Lower lobe of right lung (tissue), 2 donors: ENCODE results near the gene LGR5. TPM values are rescaled to one million over a fixed set of nuclear protein-coding genes. Genes with fewer than 3 reads are reported as not detected.

Source experiments
- ATAC-seq, 2 donors: fragments of 200-7000 bp; cut with Tn5 transposase; one replicate each; pipeline ENCODE4 v1.9.1; 2020 to 2022; ENCODE audit warnings: mild to moderate bottlenecking in 2 of 2, moderate library complexity in 2 of 2
- DNase-seq: peaks from one replicate; pipeline ENCODE4 v3.0.0-alpha.2; 2020
- H3K27ac ChIP-seq: fragments of 200-600 bp; one replicate; pipeline ENCODE4 v1.8.0; 2022
- H3K27me3 ChIP-seq: fragments of 200-600 bp; one replicate; pipeline ENCODE4 v1.8.0; 2022; ENCODE audit warnings: low read depth
- H3K36me3 ChIP-seq: fragments of 200-600 bp; one replicate; pipeline ENCODE4 v1.8.0; 2022; ENCODE audit warnings: mild to moderate bottlenecking
- H3K4me1 ChIP-seq: fragments of 200-600 bp; one replicate; pipeline ENCODE4 v1.8.0; 2022
- H3K4me3 ChIP-seq: fragments of 200-600 bp; one replicate; pipeline ENCODE4 v1.8.0; 2022; ENCODE audit warnings: mild to moderate bottlenecking
- H3K9me3 ChIP-seq: fragments of 200-600 bp; one replicate; pipeline ENCODE4 v1.8.0; 2022
- CTCF ChIP-seq: fragments of 200-600 bp; IDR thresholded peaks from one replicate; pipeline ENCODE4 v1.8.0; 2022; ENCODE audit warnings: antibody characterized with exemption, mild to moderate bottlenecking
- intact Hi-C: fragments of 100-400 bp; cut with DNase I; formaldehyde crosslinking; loops from one replicate; pipeline ENCODE4 v1.11.0; 2022
- total RNA-seq: library from RNA; stranded (reverse); fragmentation: NEBNext Ultra II Directional; extraction: Animal tissue kit (Norgen Biotek cat#: 25700); gene quantifications from one replicate; pipeline ENCODE4 v1.2.1, GENCODE V29; 2021
- donor health status: DM: no; HTN: yes; CAD: no; lungs with severe emphysema.

Gene LGR5
- total RNA-seq, 1 donor from 2014 or later, result 1.2 TPM

- TF ChIP-seq CTCF, result no peak
- Histone ChIP-seq H3K9me3 (no peaks in the 10 kb centered on the region), H3K27me3 (peaks cover 5% of the 10 kb centered on the region), H3K4me1 (no peaks in the 10 kb centered on the region), H3K27ac (no peak overlapping the region), H3K4me3 (no peak overlapping the region), H3K36me3 (no peaks in the 10 kb centered on the region)
- intact Hi-C loops, result no loop called here
- no peak for ATAC-seq
- no peak for DNase-seq
Observed at GRCh38 chr12:71587012-71587411, 147.4 kb downstream of the LGR5 start.

- intact Hi-C loops, result no loop called here
- Histone ChIP-seq H3K27ac (no peak overlapping the region), H3K27me3 (peaks cover 5% of the 10 kb centered on the region), H3K36me3 (no peaks in the 10 kb centered on the region), H3K9me3 (no peaks in the 10 kb centered on the region), H3K4me1 (no peaks in the 10 kb centered on the region), H3K4me3 (no peak overlapping the region)
- DNase-seq, result no peak
- no peak for ATAC-seq
- no peak for TF ChIP-seq CTCF
Observed at GRCh38 chr12:71589478-71589881, 149.9 kb downstream of the LGR5 start.

- TF ChIP-seq CTCF, result no peak
- Histone ChIP-seq H3K4me1 (no peaks in the 10 kb centered on the region), H3K36me3 (no peaks in the 10 kb centered on the region), H3K27me3 (peaks cover 5% of the 10 kb centered on the region), H3K27ac (no peak overlapping the region), H3K4me3 (no peak overlapping the region), H3K9me3 (no peaks in the 10 kb centered on the region)
- intact Hi-C loops, result no loop called here
- no peak for ATAC-seq
- no peak for DNase-seq
Observed at GRCh38 chr12:71591601-71592000, 152.0 kb downstream of the LGR5 start.

GRCh38 chr12:71592841-71593240 lies 153.2 kb downstream of the LGR5 start:
- intact Hi-C loops, result no loop called here
- H3K27ac ChIP-seq, result no peak overlapping the region
- no peak for DNase-seq
- no peak for TF ChIP-seq CTCF
- H3K27me3 ChIP-seq, result peaks cover 5% of the 10 kb centered on the region
- no peaks in the 10 kb centered on the region for H3K36me3 ChIP-seq
- ATAC-seq, result no peak
- no peaks in the 10 kb centered on the region for H3K9me3 ChIP-seq
- no peak overlapping the region for H3K4me3 ChIP-seq
- H3K4me1 ChIP-seq, result no peaks in the 10 kb centered on the region

- H3K27me3 ChIP-seq, result peaks cover 5% of the 10 kb centered on the region
- intact Hi-C loops, result no loop called here
- no peaks in the 10 kb centered on the region for H3K4me1 ChIP-seq
- no peaks in the 10 kb centered on the region for H3K9me3 ChIP-seq
- H3K4me3 ChIP-seq, result no peak overlapping the region
- no peaks in the 10 kb centered on the region for H3K36me3 ChIP-seq
- TF ChIP-seq CTCF, result no peak
- ATAC-seq (no peak), DNase-seq (no peak)
- no peak overlapping the region for H3K27ac ChIP-seq
Observed at GRCh38 chr12:71594214-71594948, 154.8 kb downstream of the LGR5 start.
